IMR-90 (cell line): Measurements from ENCODE around the gene MARCHF9. TPM values are rescaled to one million over a fixed set of nuclear protein-coding genes. Genes with fewer than 3 reads are reported as not detected.
"Not testable (repeated sequence)": the region's sequence is repeated elsewhere in the genome, so short reads cannot be mapped to it uniquely, and the experiment has no call there.

ENCODE experiments used
- ATAC-seq: fragments of 200-7000 bp; cut with Tn5 transposase; 2 replicates; pipeline ENCODE4 v1.9.1; 2020; ENCODE audit warnings: low read depth, mild to moderate bottlenecking, moderate library complexity
- BruUV-seq: library from RNA; stranded (reverse); fragments of 400-500 nt; replicated peaks from 2 replicates; lab custom pipeline; 2021; lab: Mats Ljungman, UMichigan
- CTCF ChIA-PET: fragments of 300-600 bp; formaldehyde crosslinking; extraction: SDS; loops from one replicate; lab custom pipeline; 2021; ENCODE audit warnings: antibody characterized with exemption; lab: Yijun Ruan, JAX
- POLR2A ChIA-PET: fragments of 300-600 bp; sonication (Branson Sonifier 250); formaldehyde crosslinking; loops from one replicate; lab custom pipeline; 2022; ENCODE audit warnings: antibody characterized with exemption; ENCODE audit not compliant: unreplicated experiment; lab: Charles Lee
- DNase-seq: peaks from one replicate; pipeline ENCODE4 v3.0.0; 2013
- H2AFZ ChIP-seq: replicated peaks from 2 replicates; pipeline ENCODE3; 2013; ENCODE audit warnings: low read length, mild to moderate bottlenecking; ENCODE audit not compliant: poor library complexity
- H2AK5ac ChIP-seq: 2 replicates; pipeline ENCODE4 v1.6.1; 2013; ENCODE audit warnings: low read depth, low read length, inconsistent platforms
- H2AK9ac ChIP-seq: replicated peaks from 2 replicates; pipeline ENCODE3; 2013; ENCODE audit warnings: mild to moderate bottlenecking, low read depth, low read length, moderate library complexity; ENCODE audit not compliant: poor library complexity
- H2BK120ac ChIP-seq: 2 replicates; pipeline ENCODE4 v1.6.1; 2013; ENCODE audit warnings: low read depth, low read length, inconsistent platforms
- H2BK15ac ChIP-seq: 3 replicates; pipeline ENCODE4 v1.6.1; 2013; ENCODE audit warnings: low read depth, low read length, inconsistent platforms
- H2BK20ac ChIP-seq: 2 replicates; pipeline ENCODE4 v1.6.1; 2013; ENCODE audit warnings: low read depth, mild to moderate bottlenecking, inconsistent platforms, low read length, moderate library complexity
- H2BK5ac ChIP-seq: 2 replicates; pipeline ENCODE4 v1.6.1; 2013; ENCODE audit warnings: mild to moderate bottlenecking, low read depth, low read length, inconsistent platforms; ENCODE audit not compliant: poor library complexity, severe bottlenecking
- H3K14ac ChIP-seq: replicated peaks from 2 replicates; pipeline ENCODE4 v1.6.1; 2013; ENCODE audit warnings: low read depth, low read length, inconsistent platforms
- H3K18ac ChIP-seq: 2 replicates; pipeline ENCODE4 v1.6.1; 2013; ENCODE audit warnings: low read depth, low read length, control low read depth
- H3K23ac ChIP-seq: 2 replicates; pipeline ENCODE4 v1.6.1; 2013; ENCODE audit warnings: low read depth, low read length, inconsistent platforms
- H3K27ac ChIP-seq: 2 replicates; pipeline ENCODE4 v1.5.1; 2013; ENCODE audit warnings: mild to moderate bottlenecking, control low read depth, low read length; ENCODE audit not compliant: insufficient read depth
- H3K27me3 ChIP-seq: 2 replicates; pipeline ENCODE4 v1.6.1; 2013; ENCODE audit warnings: low read length; ENCODE audit not compliant: control insufficient read depth, insufficient read depth
- H3K36me3 ChIP-seq: 2 replicates; pipeline ENCODE4 v1.6.1; 2013; ENCODE audit warnings: low read length, mixed read lengths; ENCODE audit not compliant: control insufficient read depth, insufficient read depth
- H3K4ac ChIP-seq: 2 replicates; pipeline ENCODE4 v1.6.1; 2013; ENCODE audit warnings: low read depth, low read length, inconsistent platforms
- H3K4me1 ChIP-seq: 2 replicates; pipeline ENCODE4 v1.6.1; 2013; ENCODE audit warnings: low read length, mixed read lengths; ENCODE audit not compliant: control insufficient read depth, insufficient read depth
- H3K4me2 ChIP-seq: 2 replicates; pipeline ENCODE4 v1.6.1; 2013; ENCODE audit warnings: low read depth, mild to moderate bottlenecking, control low read depth, low read length, moderate library complexity
- H3K4me3 ChIP-seq: 2 replicates; pipeline ENCODE4 v1.5.1; 2013; ENCODE audit warnings: low read depth, mild to moderate bottlenecking, control low read depth, low read length, moderate library complexity; ENCODE audit not compliant: insufficient read depth
- H3K56ac ChIP-seq: 2 replicates; pipeline ENCODE4 v1.6.1; 2013; ENCODE audit warnings: low read length, inconsistent platforms; ENCODE audit not compliant: insufficient read depth; ENCODE audit errors: extremely low read depth
- H3K79me1 ChIP-seq, 2 experiments: 2 replicates each; pipeline ENCODE4 v1.6.1; 2013; ENCODE audit warnings: low read length in 2 of 2, inconsistent platforms in 1 of 2, low read depth in 1 of 2
- H3K9ac ChIP-seq: 2 replicates; pipeline ENCODE4 v1.6.1; 2013; ENCODE audit warnings: low read depth, low read length, control low read depth
- H3K9me1 ChIP-seq: 2 replicates; pipeline ENCODE4 v1.6.1; 2013; ENCODE audit warnings: low read length, inconsistent platforms; ENCODE audit not compliant: insufficient read depth
- H3K9me3 ChIP-seq: 2 replicates; pipeline ENCODE4 v1.6.1; 2013; ENCODE audit warnings: low read length; ENCODE audit not compliant: control insufficient read depth, insufficient read depth
- H4K20me1 ChIP-seq: 2 replicates; pipeline ENCODE4 v1.6.1; 2013; ENCODE audit warnings: low read length, inconsistent platforms; ENCODE audit not compliant: insufficient read depth
- H4K5ac ChIP-seq: 2 replicates; pipeline ENCODE4 v1.6.1; 2013; ENCODE audit warnings: mild to moderate bottlenecking, low read depth, low read length, control low read depth
- H4K8ac ChIP-seq, 2 experiments: 2 replicates each; pipeline ENCODE4 v1.6.1; 2013; ENCODE audit warnings: low read depth in 2 of 2, low read length in 2 of 2, control low read depth in 1 of 2, inconsistent platforms in 1 of 2
- H4K91ac ChIP-seq: 2 replicates; pipeline ENCODE4 v1.6.1; 2013; ENCODE audit warnings: low read depth, low read length, inconsistent platforms; ENCODE audit not compliant: insufficient read depth
- WGBS, 2 experiments: methylation state at CpG; one replicate each; pipeline versions ENCODE4 v1.1.5 to v1.1.7; 2013; ENCODE audit warnings: missing lambda C conversion rate in 2 of 2; ENCODE audit not compliant: insufficient read length in 1 of 2; ENCODE audit errors: extremely low coverage in 2 of 2; 5-methylcytosine and 5-hydroxymethylcytosine counted together
- dilution Hi-C: fragments of 300-500 bp; cut with HindIII; formaldehyde crosslinking; loops from one replicate; pipeline ENCODE4 v1.14.3; 2018; ENCODE audit warnings: low sequenced_read_pairs; ENCODE audit not compliant: unreplicated experiment
- in situ Hi-C: fragments of 300-500 bp; cut with MboI; formaldehyde crosslinking; loops from 3 replicates; pipeline ENCODE4 v1.14.3; 2019; ENCODE audit warnings: low sequenced_read_pairs, inconsistent platforms, mixed read lengths
- intact Hi-C: fragments of 100-400 bp; cut with micrococcal nuclease; formaldehyde crosslinking; loops from 2 replicates; pipeline ENCODE4 v1.10.0; 2022
- polyA plus RNA-seq, 3 experiments: library from polyadenylated mRNA; depleted of rRNA; stranded (reverse); fragments of >200 nt; gene quantifications; 2 replicates each; pipeline ENCODE4 v1.2.3, GENCODE V29; 2012; ENCODE audit warnings: low replicate concordance in 1 of 3
- total RNA-seq: library from RNA; depleted of rRNA; stranded (reverse); fragments of >200 nt; gene quantifications from 2 replicates; pipeline ENCODE4 v1.2.3, GENCODE V29; 2012

MARCHF9 gene
- total and polyA plus RNA-seq, 2 of the 4 experiments (the other 2 are of a cell fraction), result 1.1 to 5.4 TPM

- POLR2A ChIA-PET, BruUV-seq: not testable (repeated sequence)
- 100% methylated on average over 3 of the region's 11 CpGs; no CpG with 5 or more reads in 1 of the 2 experiments for WGBS, 2 experiments
Measured at GRCh38 chr12:57774634-57775033, 19.7 kb downstream of the MARCHF9 start.

More at GRCh38 chr12:57774634-57775033, 19.7 kb downstream of the MARCHF9 start:
- in situ Hi-C loops, H4K91ac ChIP-seq, ATAC-seq, H3K4me2 ChIP-seq, H2AK5ac ChIP-seq, H3K27me3 ChIP-seq, H3K9me3 ChIP-seq, DNase-seq, H3K23ac ChIP-seq, H3K18ac ChIP-seq, H3K14ac ChIP-seq, H4K20me1 ChIP-seq, H2BK5ac ChIP-seq, H3K4me1 ChIP-seq, H2AFZ ChIP-seq, H3K4ac ChIP-seq, H2BK20ac ChIP-seq, H2BK120ac ChIP-seq, H2AK9ac ChIP-seq, H3K9ac ChIP-seq, H4K8ac ChIP-seq, H2BK15ac ChIP-seq, intact Hi-C loops, H3K36me3 ChIP-seq, H3K27ac ChIP-seq, H4K5ac ChIP-seq, H3K56ac ChIP-seq, H3K4me3 ChIP-seq, dilution Hi-C loops, H3K9me1 ChIP-seq: not testable (repeated sequence)
- H3K79me1 ChIP-seq, result peaks cover 16 to 29% of the 10 kb centered on the region in 2 experiments; a peak in 3 of 4 replicates
- CTCF ChIA-PET, result interaction anchor here (1.2 kb wide), 1 partner anchor 15 kb away, joined by 3 read pairs; no protein-coding TSS in a partner anchor
